Choroid plexus epithelial cell (primary cell): Measurements from ENCODE around the gene ZNF281.

ENCODE experiments used
- DNase-seq: peaks from one replicate; pipeline ENCODE4 v3.0.0-alpha.2; 2010; ENCODE audit warnings: low read depth
- H3K4me3 ChIP-seq: 2 replicates; pipeline ENCODE4 v1.5.1; 2011; ENCODE audit warnings: low read depth, mild to moderate bottlenecking, control low read depth, low read length, moderate library complexity
- TF ChIP-seq, protein P1 (sequence below): conservative IDR thresholded peaks from 2 replicates; pipeline ENCODE4 v1.5.1; 2011; ENCODE audit warnings: low read depth, mild to moderate bottlenecking, control low read depth, inconsistent platforms, low read length, moderate library complexity

The ZNF281 gene

DNA sequence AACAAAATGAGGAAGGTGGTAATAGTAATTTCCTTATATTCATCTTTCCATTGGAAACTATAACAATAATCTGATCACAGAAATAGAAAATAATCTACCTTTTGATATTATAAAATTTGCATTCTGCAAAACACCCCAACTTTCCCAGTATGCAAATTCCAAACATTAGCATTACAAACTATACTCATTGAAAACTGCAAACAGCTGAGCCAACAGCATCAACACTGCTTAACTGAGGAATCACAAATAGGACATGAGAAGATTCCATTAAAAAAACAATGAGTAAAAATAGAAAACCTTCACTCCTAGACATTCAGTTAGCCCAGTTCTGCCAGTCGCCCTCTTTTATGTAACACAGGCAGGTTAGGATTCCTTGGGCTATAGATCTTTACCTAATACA, 18.1 kb downstream of the ZNF281 start:
- H3K4me3 ChIP-seq = no peak overlapping the region
- TF ChIP-seq, protein P1, sequence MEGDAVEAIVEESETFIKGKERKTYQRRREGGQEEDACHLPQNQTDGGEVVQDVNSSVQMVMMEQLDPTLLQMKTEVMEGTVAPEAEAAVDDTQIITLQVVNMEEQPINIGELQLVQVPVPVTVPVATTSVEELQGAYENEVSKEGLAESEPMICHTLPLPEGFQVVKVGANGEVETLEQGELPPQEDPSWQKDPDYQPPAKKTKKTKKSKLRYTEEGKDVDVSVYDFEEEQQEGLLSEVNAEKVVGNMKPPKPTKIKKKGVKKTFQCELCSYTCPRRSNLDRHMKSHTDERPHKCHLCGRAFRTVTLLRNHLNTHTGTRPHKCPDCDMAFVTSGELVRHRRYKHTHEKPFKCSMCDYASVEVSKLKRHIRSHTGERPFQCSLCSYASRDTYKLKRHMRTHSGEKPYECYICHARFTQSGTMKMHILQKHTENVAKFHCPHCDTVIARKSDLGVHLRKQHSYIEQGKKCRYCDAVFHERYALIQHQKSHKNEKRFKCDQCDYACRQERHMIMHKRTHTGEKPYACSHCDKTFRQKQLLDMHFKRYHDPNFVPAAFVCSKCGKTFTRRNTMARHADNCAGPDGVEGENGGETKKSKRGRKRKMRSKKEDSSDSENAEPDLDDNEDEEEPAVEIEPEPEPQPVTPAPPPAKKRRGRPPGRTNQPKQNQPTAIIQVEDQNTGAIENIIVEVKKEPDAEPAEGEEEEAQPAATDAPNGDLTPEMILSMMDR = no peak
- DNase-seq = no peak

DNA sequence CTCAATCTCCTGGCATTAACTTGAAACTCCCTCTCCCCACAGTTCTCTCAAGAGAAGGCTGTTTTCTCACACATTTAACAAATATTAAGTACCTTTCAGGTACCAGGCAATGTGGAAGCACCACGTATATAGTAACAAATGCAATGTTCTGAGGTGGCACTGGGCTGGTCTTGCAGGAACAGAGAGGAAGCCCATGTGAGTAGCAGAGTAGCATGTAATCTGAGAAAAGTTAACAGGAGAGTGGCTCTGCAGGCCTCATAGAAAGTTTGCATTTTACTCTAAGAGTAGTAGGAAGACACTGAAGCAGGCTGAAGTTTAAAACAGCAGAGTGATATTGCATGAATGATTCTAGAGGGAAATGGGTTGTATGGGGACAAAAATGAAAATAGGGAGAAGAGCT, 21.0 kb downstream of the ZNF281 start:
- no peak for DNase-seq
- TF ChIP-seq, protein P1 = no peak
- no peak overlapping the region for H3K4me3 ChIP-seq

DNA sequence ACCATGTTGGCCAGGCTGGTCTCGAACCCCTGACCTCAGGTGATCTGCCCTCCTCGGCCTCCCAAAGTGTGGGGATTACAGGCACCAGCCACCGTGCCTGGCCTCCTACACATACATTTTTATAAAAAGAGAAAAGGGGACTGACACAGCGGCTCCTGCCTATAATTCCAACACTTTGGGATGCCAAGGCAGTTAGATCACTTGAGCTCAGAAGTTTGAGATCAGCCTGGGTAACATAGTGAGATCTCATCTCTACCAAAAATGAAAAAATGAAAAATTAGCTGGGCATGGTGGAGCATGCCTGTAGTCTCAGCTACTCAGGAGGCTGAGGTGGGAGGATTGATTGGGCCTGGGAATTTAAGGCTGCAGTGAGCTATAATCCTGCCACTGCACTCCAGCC, 23.4 kb downstream of the ZNF281 start:
- DNase-seq = no peak

DNA sequence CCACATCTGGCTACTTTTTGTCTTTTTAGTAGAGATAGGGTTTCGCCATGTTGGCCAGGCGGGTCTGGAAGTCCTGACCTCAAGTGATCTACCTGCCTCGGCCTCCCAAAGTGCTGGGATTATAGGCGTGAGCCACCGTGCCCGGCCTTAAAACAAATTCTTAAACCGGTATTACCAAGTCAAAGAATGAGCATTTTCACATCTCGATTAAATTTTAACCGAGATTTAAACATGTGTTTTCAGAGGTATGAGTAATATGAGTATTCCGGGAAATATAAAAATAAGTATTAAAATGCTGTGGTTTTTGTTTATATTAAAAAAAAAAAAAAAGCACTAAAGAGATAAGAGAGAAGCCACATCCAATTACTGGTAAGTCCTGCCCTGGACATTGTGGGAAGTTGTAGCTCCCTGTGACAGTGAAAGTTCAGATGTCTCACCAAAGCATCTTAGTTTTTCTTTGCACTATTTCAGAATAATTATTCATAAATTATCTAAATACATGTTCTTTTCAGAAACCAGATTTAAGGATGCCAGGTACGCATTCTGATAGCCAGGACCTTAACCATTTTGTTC, 24.9 kb downstream of the ZNF281 start:
- TF ChIP-seq, protein P1 = no peak

More for the DNA sequence above, 23.4 kb downstream of the ZNF281 start:
- H3K4me3 ChIP-seq = no peak overlapping the region
- TF ChIP-seq, protein P1 = no peak

DNA sequence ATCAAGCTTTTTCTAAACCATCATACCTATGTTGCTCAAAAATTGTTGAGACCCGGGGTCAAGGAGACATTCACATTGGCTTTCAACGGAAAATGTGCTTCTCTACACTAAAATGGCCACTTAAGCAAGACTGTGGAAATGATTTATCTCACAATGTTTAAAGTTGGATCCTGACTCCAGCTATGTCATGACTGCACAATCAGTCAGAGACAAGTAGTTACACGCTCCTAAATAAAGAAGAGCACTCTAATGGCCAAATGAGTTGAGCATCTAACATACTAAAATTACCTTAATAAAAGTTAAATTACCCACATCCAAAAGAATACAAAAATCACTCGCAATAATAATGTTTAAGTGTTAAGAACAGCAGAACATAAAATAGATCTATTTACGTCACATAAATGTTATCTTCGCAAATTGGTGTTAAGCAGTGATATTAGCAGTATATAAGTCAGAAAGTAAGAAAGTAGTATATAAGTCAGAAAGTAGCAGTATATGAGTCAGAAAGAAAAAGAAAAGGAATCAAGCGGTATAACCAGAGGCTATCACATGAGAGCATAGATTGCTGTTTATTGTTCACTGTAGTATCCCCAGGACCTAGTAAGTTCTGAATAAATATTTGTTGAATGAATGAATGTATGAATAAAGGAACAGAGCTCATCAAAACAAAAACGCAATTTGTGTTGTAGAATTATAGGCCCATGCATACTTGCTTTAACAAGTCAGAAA, 28.4 kb downstream of the ZNF281 start:
- H3K4me3 ChIP-seq = no peak overlapping the region
- DNase-seq = no peak
- TF ChIP-seq, protein P1 = no peak

More for the DNA sequence above, 24.9 kb downstream of the ZNF281 start:
- DNase-seq = no peak
- H3K4me3 ChIP-seq = no peak overlapping the region

DNA sequence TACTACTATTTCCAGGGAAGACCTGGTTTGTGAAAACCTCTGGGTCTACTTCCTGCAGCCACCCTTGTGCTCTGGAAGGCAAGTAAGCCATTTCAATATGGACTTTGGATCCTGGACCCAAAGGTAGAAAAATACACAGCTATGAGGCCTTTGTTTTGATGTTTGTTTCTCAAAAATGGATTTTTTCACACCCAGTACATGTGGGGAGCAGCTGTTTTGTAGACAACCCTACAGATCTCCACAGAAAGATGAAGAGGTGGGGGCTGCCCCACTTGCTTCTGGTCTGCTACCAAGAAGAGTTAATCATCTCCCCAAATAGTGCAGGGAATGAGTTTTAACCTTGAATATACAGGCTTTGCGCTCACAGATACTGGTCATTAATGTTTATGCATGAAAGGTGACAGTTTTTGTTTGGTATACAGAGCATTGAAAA, 29.2 kb downstream of the ZNF281 start:
- DNase-seq = no peak
- TF ChIP-seq, protein P1 = no peak
- no peak overlapping the region for H3K4me3 ChIP-seq
